PFSK-1 (cell line): Measurements from ENCODE around the gene IL23A.

Experiments used
- POLR2AphosphoS5 ChIP-seq: IDR thresholded peaks from 2 replicates; pipeline ENCODE4 v1.6.1; 2012; ENCODE audit warnings: low read depth, mild to moderate bottlenecking, control low read depth, low read length, moderate library complexity
- TAF1 ChIP-seq: IDR thresholded peaks from 2 replicates; pipeline ENCODE4 v1.6.1; 2012; ENCODE audit warnings: low read length, control low read depth, borderline replicate concordance; ENCODE audit not compliant: insufficient read depth

DNA sequence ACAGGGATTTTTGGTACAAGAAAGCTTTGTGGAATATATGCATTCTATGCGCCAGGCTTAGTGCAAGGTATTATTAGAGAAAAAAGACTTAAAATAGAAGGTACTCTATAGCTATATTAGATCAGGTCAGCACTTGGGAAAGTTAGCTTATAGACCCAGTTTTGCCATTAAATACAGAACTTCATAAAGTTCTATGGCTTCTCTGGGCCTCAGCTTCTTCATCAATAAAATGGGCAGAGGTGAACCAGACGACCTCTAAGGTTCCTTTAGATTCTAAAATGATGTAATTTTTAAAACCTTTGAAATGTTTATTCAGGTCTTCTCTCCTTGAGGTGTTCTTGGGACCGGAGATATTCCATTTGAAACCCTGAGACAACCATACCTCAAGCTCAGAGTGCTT is 30.0 kb upstream of the IL23A start:
- TF ChIP-seq TAF1 (no peak), POLR2AphosphoS5 (no peak)
